Gastroesophageal sphincter (tissue), 3 donors: Measurements from ENCODE around the gene ANKRD40CL.

ENCODE experiments used
- CTCF ChIP-seq, 4 experiments: fragments of 200-600 bp in 2 of 4; fragments of 450-650 bp in 2 of 4; sonication (generic) in 1 of 4; IDR thresholded peaks; one replicate each; pipeline ENCODE4 v1.5.1; 2017 to 2019; ENCODE audit warnings: antibody characterized with exemption in 4 of 4, mild to moderate bottlenecking in 2 of 4, moderate library complexity in 2 of 4
- EP300 ChIP-seq: sonication (generic); formaldehyde crosslinking; IDR thresholded peaks from one replicate; pipeline ENCODE4 v1.6.1; 2017; ENCODE audit warnings: antibody characterized with exemption, mild to moderate bottlenecking
- POLR2A ChIP-seq, 2 donors: fragments of 450-650 bp; IDR thresholded peaks; one replicate each; pipeline ENCODE4 v1.6.1; 2017; ENCODE audit warnings: antibody characterized with exemption in 2 of 2, mild to moderate bottlenecking in 2 of 2, moderate library complexity in 1 of 2
- POLR2AphosphoS5 ChIP-seq: sonication (generic); formaldehyde crosslinking; IDR thresholded peaks from one replicate; pipeline ENCODE4 v1.6.1; 2017; ENCODE audit warnings: antibody characterized with exemption

GRCh38 chr17:50764734-50765149 is 2.6 kb downstream of the ANKRD40CL start:
- TF ChIP-seq POLR2AphosphoS5, result no peak
- no peak for TF ChIP-seq CTCF (IDR thresholded peaks at IDR 0.05)
- no peak for TF ChIP-seq POLR2A (IDR thresholded peaks at IDR 0.05)
- TF ChIP-seq EP300, result no peak
